GM12878 (cell line): ENCODE data around the gene FAAP24. TPM values are rescaled to one million over a fixed set of nuclear protein-coding genes. Genes with fewer than 3 reads are reported as not detected.
"Not testable (repeated sequence)": the region's sequence is repeated elsewhere in the genome, so short reads cannot be mapped to it uniquely, and the experiment has no call there.

Experiments
- ATAC-seq: fragments of 200-7000 bp; cut with Tn5 transposase; 3 replicates; pipeline ENCODE4 v1.9.1; 2020; ENCODE audit warnings: mild to moderate bottlenecking, moderate library complexity
- BruUV-seq: library from RNA; stranded (reverse); fragments of 400-500 nt; replicated peaks from 2 replicates; lab custom pipeline; 2021; lab: Mats Ljungman, UMichigan
- CTCF ChIA-PET: fragments of 300-600 bp; sonication (Branson Sonifier 250); formaldehyde crosslinking; extraction: SDS; loops from one replicate; lab custom pipeline; 2021; ENCODE audit warnings: inconsistent platforms; lab: Yijun Ruan, JAX
- POLR2A ChIA-PET: fragments of 350-600 bp; formaldehyde crosslinking; extraction: SDS; loops from one replicate; lab custom pipeline; 2021; ENCODE audit warnings: inconsistent platforms; lab: Charles Lee
- RAD21 ChIA-PET: fragments of 300-600 bp; sonication (Branson Sonifier 250); formaldehyde crosslinking; loops from one replicate; lab custom pipeline; 2023; ENCODE audit warnings: antibody characterized with exemption; ENCODE audit not compliant: unreplicated experiment; lab: Charles Lee
- SMC1A ChIA-PET: fragments of 300-600 bp; sonication (Branson Sonifier 250); formaldehyde crosslinking; loops from one replicate; lab custom pipeline; 2023; ENCODE audit not compliant: unreplicated experiment, uncharacterized antibody; lab: Charles Lee
- DNase-seq: peaks from one replicate; pipeline ENCODE4 v3.0.0-alpha.2; 2011; ENCODE audit warnings: low read depth, low spot score
- FAIRE-seq: peaks from 3 replicates; lab custom pipeline; 2011; peaks lifted over from hg19 to GRCh38; lab: Jason Lieb, UNC
- H2AFZ ChIP-seq: 2 replicates; pipeline ENCODE4 v1.6.0; 2011; ENCODE audit warnings: low read depth, low read length, control low read depth; ENCODE audit not compliant: control insufficient read depth
- H3K27ac ChIP-seq: 2 replicates; pipeline ENCODE4 v1.5.1; 2011; ENCODE audit warnings: control low read depth; ENCODE audit not compliant: control insufficient read depth, insufficient read depth
- H3K27me3 ChIP-seq, 2 experiments: replicated peaks in 1 of 2; 2 replicates each; pipeline versions ENCODE4 v1.6.0 to v1.6.1; 2011; ENCODE audit warnings: low read length in 1 of 2; ENCODE audit not compliant: control insufficient read depth in 2 of 2, insufficient read depth in 2 of 2
- H3K36me3 ChIP-seq, 2 experiments: 2 replicates each; pipeline ENCODE4 v1.5.1; 2011; ENCODE audit warnings: low read length in 1 of 2; ENCODE audit not compliant: control insufficient read depth in 2 of 2, insufficient read depth in 2 of 2
- H3K4me1 ChIP-seq: 2 replicates; pipeline ENCODE4 v1.6.1; 2011; ENCODE audit warnings: mild to moderate bottlenecking, low read length, moderate library complexity, mixed read lengths; ENCODE audit not compliant: control insufficient read depth, insufficient read depth
- H3K4me2 ChIP-seq: 2 replicates; pipeline ENCODE4 v1.6.0; 2011; ENCODE audit warnings: control low read depth; ENCODE audit not compliant: control insufficient read depth, insufficient read depth
- H3K4me3 ChIP-seq: fragments of 200-600 bp; sonication (generic); 2 replicates; pipeline ENCODE4 v1.5.1; 2016
- H3K79me2 ChIP-seq: 2 replicates; pipeline ENCODE4 v1.6.0; 2011; ENCODE audit warnings: low read length; ENCODE audit not compliant: control insufficient read depth, insufficient read depth
- H3K9ac ChIP-seq: 2 replicates; pipeline ENCODE4 v1.8.0; 2011; ENCODE audit warnings: low read length, control low read depth, mixed read lengths; ENCODE audit not compliant: control insufficient read depth, insufficient read depth
- H3K9me3 ChIP-seq: replicated peaks from 3 replicates; pipeline ENCODE4 v1.5.1; 2011; ENCODE audit warnings: mild to moderate bottlenecking, low read length; ENCODE audit not compliant: control insufficient read depth, insufficient read depth
- H4K20me1 ChIP-seq: 2 replicates; pipeline ENCODE4 v1.6.0; 2011; ENCODE audit not compliant: control insufficient read depth, insufficient read depth
- MYB ChIP-seq: fragments of 150-350 bp; IDR thresholded peaks from 2 replicates; pipeline ENCODE4 v1.6.1; 2014; ENCODE audit warnings: mild to moderate bottlenecking, low read depth, low read length, borderline replicate concordance
- SRF ChIP-seq, 2 experiments: IDR thresholded peaks; 2 replicates each; pipeline ENCODE4 v1.6.1; 2011; ENCODE audit warnings: low read depth in 2 of 2, low read length in 2 of 2, mild to moderate bottlenecking in 1 of 2, moderate library complexity in 1 of 2
- WGBS: methylation state at CpG from one replicate; pipeline ENCODE4 v1.1.6; 2016; ENCODE audit warnings: low lambda C conversion rate; ENCODE audit not compliant: insufficient replicate concordance, insufficient coverage; ENCODE audit errors: missing lambda C conversion rate; 5-methylcytosine and 5-hydroxymethylcytosine counted together
- in situ Hi-C: fragments of 300-500 bp; cut with MboI; formaldehyde crosslinking; loops from 9 replicates; pipeline ENCODE4 v1.14.3; 2018; ENCODE audit warnings: mixed read lengths
- intact Hi-C: fragments of 100-400 bp; cut with micrococcal nuclease; formaldehyde crosslinking; loops from one replicate; pipeline ENCODE4 v1.14.2; 2022; ENCODE audit not compliant: unreplicated experiment
- polyA plus RNA-seq, 11 experiments: library from polyadenylated mRNA; depleted of rRNA in 4 of 11; unstranded in 6 of 11; stranded (reverse) in 5 of 11; fragments of >200 nt; fragmentation: Nextera tagmentation in 4 of 11; fragmentation: Illumina TruSeq in 1 of 11; extraction: Ambion mirVana in 4 of 11; extraction: Trizol in 1 of 11; gene quantifications; 1 replicate in 1 of 11; 2 replicates in 10 of 11; pipeline versions ENCODE4 v1.2.1 to v1.2.3, GENCODE V29; 2011 to 2016; ENCODE audit warnings: inconsistent platforms in 2 of 11, missing spikeins in 2 of 11, low read depth in 1 of 11
- total RNA-seq, 4 experiments: library from RNA; depleted of rRNA in 3 of 4; stranded (reverse); fragments of >200 nt in 3 of 4; fragmentation: Illumina TruSeq in 1 of 4; extraction: Trizol in 1 of 4; gene quantifications; 2 replicates each; pipeline versions ENCODE4 v1.2.1 to v1.2.3, GENCODE V29; 2013 to 2021
- TF ChIP-seq, protein P1 (sequence below): fragments of 450-650 bp; IDR thresholded peaks from 2 replicates; pipeline ENCODE4 v1.6.1; 2017; ENCODE audit warnings: mild to moderate bottlenecking, moderate library complexity
- TF ChIP-seq, protein P2 (sequence below): IDR thresholded peaks from 2 replicates; pipeline ENCODE4 v1.6.1; 2011; ENCODE audit warnings: mild to moderate bottlenecking, low read depth, low read length, moderate library complexity; ENCODE audit not compliant: insufficient replicate concordance
- TF ChIP-seq, protein P3 (sequence below): IDR thresholded peaks from 2 replicates; pipeline ENCODE4 v1.6.1; 2012; ENCODE audit warnings: mild to moderate bottlenecking, low read depth, low read length

Gene FAAP24
- total and polyA plus RNA-seq, 10 of the 15 experiments (the other 5 are each of a cell fraction or from before 2014, with no cell fraction given): 6.4 to 17.4 (median 9.9) TPM

DNA sequence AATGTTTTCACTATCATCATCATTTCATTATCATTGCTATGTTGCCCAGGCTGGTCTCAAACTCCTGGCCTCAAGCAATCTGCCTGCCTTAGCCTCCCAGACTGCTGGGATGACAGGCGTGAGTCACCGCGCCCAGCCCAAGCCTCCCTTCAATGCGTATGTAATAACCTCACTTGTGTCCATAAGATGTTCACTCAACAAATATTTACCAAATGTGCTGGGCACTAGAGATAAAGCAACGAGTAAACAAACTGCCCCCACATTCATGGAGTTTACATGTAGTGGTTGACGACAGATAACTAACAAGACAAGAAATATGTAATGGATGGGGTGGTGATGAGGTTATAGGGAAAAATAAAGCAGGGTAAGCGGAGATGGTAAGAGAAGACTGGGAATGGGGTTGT is 25.0 kb downstream of the FAAP24 start:
- 70% methylated on average over 7 of the region's 7 CpGs for WGBS
- FAIRE-seq, DNase-seq, H3K4me3 ChIP-seq, H3K36me3 ChIP-seq, H3K79me2 ChIP-seq, H3K4me2 ChIP-seq, H3K27ac ChIP-seq, H3K9ac ChIP-seq, POLR2A ChIA-PET, BruUV-seq, H2AFZ ChIP-seq, H3K27me3 ChIP-seq, H4K20me1 ChIP-seq, H3K4me1 ChIP-seq, in situ Hi-C loops, SMC1A ChIA-PET, intact Hi-C loops, H3K9me3 ChIP-seq, RAD21 ChIA-PET, CTCF ChIA-PET, ATAC-seq: not testable (repeated sequence)

DNA sequence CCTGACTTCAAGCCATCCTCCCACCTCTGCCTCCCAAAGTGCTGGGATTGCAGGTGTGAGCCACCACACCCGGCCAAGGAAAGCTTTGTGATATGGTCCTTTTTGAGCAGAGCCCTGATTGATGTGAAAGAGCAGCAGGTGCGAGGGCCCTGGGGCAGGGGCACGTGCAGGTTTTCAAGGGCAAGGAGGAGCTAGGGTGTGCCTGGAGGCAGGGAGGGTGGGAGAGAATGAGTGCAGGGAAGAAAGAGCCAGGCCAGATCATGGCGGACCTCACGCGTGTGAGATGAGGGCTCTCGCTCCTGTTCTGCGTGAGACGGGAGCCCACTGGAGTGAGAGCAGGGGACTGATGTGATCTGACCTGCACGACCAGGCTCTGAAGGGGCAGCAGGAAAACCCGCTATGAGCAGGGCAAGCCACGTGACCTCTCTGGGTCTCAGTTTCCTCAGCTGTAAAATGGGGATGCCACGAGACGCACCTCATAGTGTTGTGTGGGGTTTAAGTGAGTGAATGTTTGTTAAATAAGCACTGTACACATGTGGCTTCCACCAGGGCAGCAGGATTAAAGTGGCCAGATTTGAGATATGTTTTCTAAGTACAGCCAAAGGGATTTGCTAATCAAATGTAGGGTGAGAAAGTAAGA is 25.8 kb downstream of the FAAP24 start:
- no peaks in the 10 kb centered on the region; a peak in 2 of 4 replicates for H3K36me3 ChIP-seq
- no peak for FAIRE-seq
- RAD21 ChIA-PET: no interaction called here
- CTCF ChIA-PET: no interaction called here
- intact Hi-C loops: no loop called here
- in situ Hi-C loops: no loop called here
- H3K9me3 ChIP-seq: no peaks in the 10 kb centered on the region
- H3K79me2 ChIP-seq: no peaks in the 10 kb centered on the region
- H3K4me1 ChIP-seq: no peaks in the 10 kb centered on the region
- H3K27me3 ChIP-seq: no peaks in the 10 kb centered on the region
- no peak for DNase-seq
- 74% methylated on average over 14 of the region's 14 CpGs for WGBS
- H3K9ac ChIP-seq: no peak overlapping the region
- ATAC-seq: no peak
- SMC1A ChIA-PET: no interaction called here
- no peak overlapping the region for H3K4me2 ChIP-seq
- BruUV-seq: no TSS peak
- no peak overlapping the region for H3K27ac ChIP-seq
- no peak overlapping the region for H3K4me3 ChIP-seq
- H2AFZ ChIP-seq: no peak overlapping the region
- no peaks in the 10 kb centered on the region for H4K20me1 ChIP-seq
- POLR2A ChIA-PET: no interaction called here
- TF ChIP-seq, protein P1, sequence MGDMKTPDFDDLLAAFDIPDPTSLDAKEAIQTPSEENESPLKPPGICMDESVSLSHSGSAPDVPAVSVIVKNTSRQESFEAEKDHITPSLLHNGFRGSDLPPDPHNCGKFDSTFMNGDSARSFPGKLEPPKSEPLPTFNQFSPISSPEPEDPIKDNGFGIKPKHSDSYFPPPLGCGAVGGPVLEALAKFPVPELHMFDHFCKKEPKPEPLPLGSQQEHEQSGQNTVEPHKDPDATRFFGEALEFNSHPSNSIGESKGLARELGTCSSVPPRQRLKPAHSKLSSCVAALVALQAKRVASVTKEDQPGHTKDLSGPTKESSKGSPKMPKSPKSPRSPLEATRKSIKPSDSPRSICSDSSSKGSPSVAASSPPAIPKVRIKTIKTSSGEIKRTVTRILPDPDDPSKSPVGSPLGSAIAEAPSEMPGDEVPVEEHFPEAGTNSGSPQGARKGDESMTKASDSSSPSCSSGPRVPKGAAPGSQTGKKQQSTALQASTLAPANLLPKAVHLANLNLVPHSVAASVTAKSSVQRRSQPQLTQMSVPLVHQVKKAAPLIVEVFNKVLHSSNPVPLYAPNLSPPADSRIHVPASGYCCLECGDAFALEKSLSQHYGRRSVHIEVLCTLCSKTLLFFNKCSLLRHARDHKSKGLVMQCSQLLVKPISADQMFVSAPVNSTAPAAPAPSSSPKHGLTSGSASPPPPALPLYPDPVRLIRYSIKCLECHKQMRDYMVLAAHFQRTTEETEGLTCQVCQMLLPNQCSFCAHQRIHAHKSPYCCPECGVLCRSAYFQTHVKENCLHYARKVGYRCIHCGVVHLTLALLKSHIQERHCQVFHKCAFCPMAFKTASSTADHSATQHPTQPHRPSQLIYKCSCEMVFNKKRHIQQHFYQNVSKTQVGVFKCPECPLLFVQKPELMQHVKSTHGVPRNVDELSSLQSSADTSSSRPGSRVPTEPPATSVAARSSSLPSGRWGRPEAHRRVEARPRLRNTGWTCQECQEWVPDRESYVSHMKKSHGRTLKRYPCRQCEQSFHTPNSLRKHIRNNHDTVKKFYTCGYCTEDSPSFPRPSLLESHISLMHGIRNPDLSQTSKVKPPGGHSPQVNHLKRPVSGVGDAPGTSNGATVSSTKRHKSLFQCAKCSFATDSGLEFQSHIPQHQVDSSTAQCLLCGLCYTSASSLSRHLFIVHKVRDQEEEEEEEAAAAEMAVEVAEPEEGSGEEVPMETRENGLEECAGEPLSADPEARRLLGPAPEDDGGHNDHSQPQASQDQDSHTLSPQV: no peak
- TF ChIP-seq SRF (IDR thresholded peaks at IDR 0.05; ENCODE audit: low read depth in 2 of 2, low read length in 2 of 2) (no peak), MYB (no peak)
- TF ChIP-seq, protein P2, sequence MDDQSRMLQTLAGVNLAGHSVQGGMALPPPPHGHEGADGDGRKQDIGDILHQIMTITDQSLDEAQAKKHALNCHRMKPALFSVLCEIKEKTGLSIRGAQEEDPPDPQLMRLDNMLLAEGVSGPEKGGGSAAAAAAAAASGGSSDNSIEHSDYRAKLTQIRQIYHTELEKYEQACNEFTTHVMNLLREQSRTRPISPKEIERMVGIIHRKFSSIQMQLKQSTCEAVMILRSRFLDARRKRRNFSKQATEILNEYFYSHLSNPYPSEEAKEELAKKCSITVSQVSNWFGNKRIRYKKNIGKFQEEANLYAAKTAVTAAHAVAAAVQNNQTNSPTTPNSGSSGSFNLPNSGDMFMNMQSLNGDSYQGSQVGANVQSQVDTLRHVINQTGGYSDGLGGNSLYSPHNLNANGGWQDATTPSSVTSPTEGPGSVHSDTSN: no peak
- TF ChIP-seq, protein P3, sequence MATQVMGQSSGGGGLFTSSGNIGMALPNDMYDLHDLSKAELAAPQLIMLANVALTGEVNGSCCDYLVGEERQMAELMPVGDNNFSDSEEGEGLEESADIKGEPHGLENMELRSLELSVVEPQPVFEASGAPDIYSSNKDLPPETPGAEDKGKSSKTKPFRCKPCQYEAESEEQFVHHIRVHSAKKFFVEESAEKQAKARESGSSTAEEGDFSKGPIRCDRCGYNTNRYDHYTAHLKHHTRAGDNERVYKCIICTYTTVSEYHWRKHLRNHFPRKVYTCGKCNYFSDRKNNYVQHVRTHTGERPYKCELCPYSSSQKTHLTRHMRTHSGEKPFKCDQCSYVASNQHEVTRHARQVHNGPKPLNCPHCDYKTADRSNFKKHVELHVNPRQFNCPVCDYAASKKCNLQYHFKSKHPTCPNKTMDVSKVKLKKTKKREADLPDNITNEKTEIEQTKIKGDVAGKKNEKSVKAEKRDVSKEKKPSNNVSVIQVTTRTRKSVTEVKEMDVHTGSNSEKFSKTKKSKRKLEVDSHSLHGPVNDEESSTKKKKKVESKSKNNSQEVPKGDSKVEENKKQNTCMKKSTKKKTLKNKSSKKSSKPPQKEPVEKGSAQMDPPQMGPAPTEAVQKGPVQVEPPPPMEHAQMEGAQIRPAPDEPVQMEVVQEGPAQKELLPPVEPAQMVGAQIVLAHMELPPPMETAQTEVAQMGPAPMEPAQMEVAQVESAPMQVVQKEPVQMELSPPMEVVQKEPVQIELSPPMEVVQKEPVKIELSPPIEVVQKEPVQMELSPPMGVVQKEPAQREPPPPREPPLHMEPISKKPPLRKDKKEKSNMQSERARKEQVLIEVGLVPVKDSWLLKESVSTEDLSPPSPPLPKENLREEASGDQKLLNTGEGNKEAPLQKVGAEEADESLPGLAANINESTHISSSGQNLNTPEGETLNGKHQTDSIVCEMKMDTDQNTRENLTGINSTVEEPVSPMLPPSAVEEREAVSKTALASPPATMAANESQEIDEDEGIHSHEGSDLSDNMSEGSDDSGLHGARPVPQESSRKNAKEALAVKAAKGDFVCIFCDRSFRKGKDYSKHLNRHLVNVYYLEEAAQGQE: no peak
